Activated CD4-positive, alpha-beta T cell treated with anti-CD3 and anti-CD28 coated beads for 48 hours (primary cell): ENCODE measurements around the gene RNF157.

Experiments
- DNase-seq: peaks from one replicate; pipeline ENCODE4 v3.0.0-alpha.2; 2020

RNF157 gene

DNA sequence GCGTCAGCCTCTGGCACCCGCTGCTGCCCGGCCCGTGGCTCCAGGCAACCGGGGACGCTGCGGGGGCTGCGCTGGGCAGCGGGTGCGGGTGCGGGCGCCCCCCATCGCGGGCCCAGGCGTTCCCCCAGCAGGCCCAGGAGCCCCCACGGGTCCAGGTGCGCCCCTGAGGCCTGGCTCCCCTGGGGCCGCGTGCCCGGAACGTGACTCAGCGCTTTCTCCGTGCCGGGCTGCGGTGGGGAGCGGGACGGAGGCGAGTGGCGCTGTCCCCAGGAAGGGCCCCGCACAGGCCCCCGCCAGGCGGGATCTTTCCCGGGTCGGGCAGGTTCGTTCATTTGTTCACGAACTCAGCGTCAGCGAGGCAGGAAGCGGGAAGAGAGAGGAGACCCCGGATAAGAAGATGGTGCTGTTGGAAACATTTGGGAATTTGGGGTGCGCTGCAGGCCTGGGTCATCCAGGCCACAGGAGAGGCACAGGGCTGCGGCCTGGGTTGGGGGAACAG is 118.3 kb downstream of the RNF157 start:
- peak; percentile 45 for DNase-seq

GRCh38 chr17:76120658-76121008 is 119.7 kb downstream of the RNF157 start:
- DNase-seq: no peak

- no peak for DNase-seq
Measured at GRCh38 chr17:76119409-76120371, 120.6 kb downstream of the RNF157 start.

DNA sequence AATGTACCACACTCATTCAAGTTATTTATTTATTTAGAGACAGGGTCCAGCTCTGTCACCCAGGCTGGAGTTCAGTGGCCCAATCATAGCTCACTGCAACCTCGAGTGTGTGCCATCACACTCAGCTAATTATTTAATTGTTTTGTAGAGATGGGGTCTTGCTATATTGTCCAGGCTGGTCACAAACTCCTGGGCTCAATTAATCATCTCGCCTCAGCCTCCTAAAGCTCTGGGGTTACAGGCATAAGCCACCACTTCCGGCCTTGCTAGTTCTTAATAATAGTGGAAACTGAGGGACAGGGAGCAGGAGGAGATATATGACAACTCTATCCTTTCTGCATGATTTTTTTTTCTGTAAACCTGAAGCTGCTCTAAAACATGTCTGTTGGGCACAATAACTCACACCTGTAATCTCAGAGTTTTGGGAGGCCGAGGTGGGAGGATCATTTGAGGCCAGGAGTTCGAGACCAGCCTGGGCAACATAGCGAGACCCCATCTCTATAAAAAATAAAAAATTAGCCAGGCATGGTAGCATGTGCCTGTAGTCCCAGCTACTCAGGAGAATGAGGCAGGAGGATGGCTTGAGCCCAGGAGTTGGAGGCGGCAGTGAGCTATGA is 125.0 kb downstream of the RNF157 start:
- DNase-seq: no peak

DNA sequence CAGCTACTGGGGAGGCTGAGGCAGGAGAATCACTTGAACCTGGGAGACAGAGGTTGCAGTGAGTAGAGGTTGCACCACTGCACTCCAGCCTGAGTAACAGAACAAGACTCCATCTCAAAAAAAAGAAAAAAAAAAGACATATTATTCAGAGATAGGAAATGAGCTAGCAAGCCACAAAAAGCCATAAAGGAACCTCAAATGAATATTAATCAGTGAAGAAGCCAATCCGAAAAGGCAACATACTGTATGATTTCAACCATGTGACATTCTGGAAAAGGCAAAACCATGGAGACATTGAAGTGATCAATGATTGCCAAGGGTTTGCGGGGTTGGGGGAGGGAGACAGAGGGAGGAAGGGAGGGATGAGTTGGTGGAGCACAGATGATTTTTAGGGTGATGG is 128.3 kb downstream of the RNF157 start:
- DNase-seq: no peak

DNA sequence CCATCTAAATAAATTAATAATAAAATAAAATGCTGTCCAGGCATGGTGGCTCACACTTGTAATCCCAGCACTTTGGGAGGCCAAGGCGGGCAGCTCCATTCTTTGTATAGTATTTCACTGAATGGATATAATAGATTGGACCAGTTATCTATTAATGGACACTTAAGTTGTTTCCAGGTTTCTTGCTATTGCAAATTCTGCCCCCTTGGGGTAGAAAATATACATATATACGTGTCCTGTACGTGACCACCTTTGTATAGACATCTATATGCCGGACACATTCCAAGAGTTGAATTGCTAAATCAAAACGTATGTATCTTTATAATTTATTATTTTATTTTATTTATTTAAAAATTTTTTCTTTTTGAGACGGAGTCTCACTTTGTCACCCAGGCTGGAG is 132.8 kb downstream of the RNF157 start:
- no peak for DNase-seq

- no peak for DNase-seq
Measured at GRCh38 chr17:76106703-76107102, 133.6 kb downstream of the RNF157 start.

GRCh38 chr17:76104896-76105231 is 135.4 kb downstream of the RNF157 start:
- DNase-seq: no peak

GRCh38 chr17:76104140-76104895 is 136.0 kb downstream of the RNF157 start:
- no peak for DNase-seq

GRCh38 chr17:76103274-76104139 is 136.8 kb downstream of the RNF157 start, which contains the start of gene EXOC7:
Gene EXOC7, minus strand, starts transcription at chr17:76103787. Its CDS starts 95 bp downstream, at chr17:76103692.
- peak; percentile 94 for DNase-seq

- DNase-seq: no peak
Measured at GRCh38 chr17:76102944-76103273, 137.4 kb downstream of the RNF157 start.

DNA sequence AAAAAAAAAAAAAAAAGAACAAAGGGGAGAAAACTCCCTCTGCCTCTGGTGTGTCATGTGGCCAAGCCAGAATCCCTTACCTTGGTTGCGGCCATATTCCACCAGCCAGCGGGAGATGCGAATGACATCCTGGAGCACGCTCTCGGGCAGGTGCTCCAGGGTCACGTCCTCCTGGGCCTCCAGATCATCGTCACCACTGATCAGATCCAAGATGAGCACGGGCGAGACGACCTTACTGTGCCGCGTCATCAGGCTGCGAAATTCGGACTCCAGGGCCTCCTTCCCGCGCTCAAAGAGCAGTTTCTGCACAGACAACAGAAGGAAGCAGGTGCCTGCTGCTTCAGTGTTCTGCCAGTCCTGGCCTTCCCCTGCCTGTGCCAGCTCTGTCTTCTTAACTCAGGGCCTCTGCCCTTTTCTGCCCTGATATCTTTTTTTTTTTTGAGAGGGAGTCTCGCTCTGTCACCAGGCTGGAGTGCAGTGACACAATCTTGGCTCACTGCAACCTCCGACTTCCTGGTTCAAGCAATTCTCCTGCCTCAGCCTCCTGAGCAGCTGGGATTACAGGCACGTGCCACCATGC is 142.5 kb downstream of the RNF157 start:
- DNase-seq: no peak

- DNase-seq: no peak
Measured at GRCh38 chr17:76095943-76096342, 144.3 kb downstream of the RNF157 start.

GRCh38 chr17:76094046-76094445 is 146.2 kb downstream of the RNF157 start:
- DNase-seq: no peak

GRCh38 chr17:76092526-76093413 is 147.5 kb downstream of the RNF157 start:
- no peak for DNase-seq
